HepG2 (cell line): Measurements from ENCODE around the gene FXYD6.

Experiments used
- CBX1 ChIP-seq: IDR thresholded peaks from one replicate; pipeline ENCODE4 v1.6.1; 2016; ENCODE audit warnings: antibody characterized with exemption, low read depth
- CTCF ChIP-seq: sonication (generic); formaldehyde crosslinking; IDR thresholded peaks from 2 replicates; pipeline ENCODE4 v1.5.0; 2020; ENCODE audit warnings: mild to moderate bottlenecking, missing genetic modification reagents, moderate library complexity
- DNMT3B ChIP-seq: conservative IDR thresholded peaks from 2 replicates; pipeline ENCODE4 v1.6.1; 2016; ENCODE audit warnings: missing biosample characterization, control low read depth
- EZH2 ChIP-seq: conservative IDR thresholded peaks from 2 replicates; pipeline ENCODE4 v1.6.1; 2012; ENCODE audit warnings: mild to moderate bottlenecking, low read depth, low read length, moderate library complexity
- FOXP1 ChIP-seq, 2 experiments: fragments of 450-650 bp in 1 of 2; IDR thresholded peaks; 2 replicates each; pipeline ENCODE4 v1.6.1; 2017 to 2018; ENCODE audit warnings: antibody characterized with exemption in 1 of 2
- HINFP ChIP-seq: sonication (generic); formaldehyde crosslinking; IDR thresholded peaks from 2 replicates; pipeline ENCODE4 v1.4.0; 2020; ENCODE audit warnings: low read depth, mild to moderate bottlenecking, missing genetic modification reagents
- HNRNPLL ChIP-seq: fragments of 200-400 bp; formaldehyde crosslinking; IDR thresholded peaks from 2 replicates; pipeline ENCODE4 v1.6.1; 2017; ENCODE audit warnings: mild to moderate bottlenecking, low read depth, low read length; ENCODE audit not compliant: poor library complexity, severe bottlenecking
- ZC3H4 ChIP-seq: sonication (generic); formaldehyde crosslinking; IDR thresholded peaks from 2 replicates; pipeline ENCODE4 v1.4.0; 2020; ENCODE audit warnings: missing genetic modification reagents, borderline replicate concordance
- ZNF234 ChIP-seq: sonication (generic); formaldehyde crosslinking; conservative IDR thresholded peaks from 2 replicates; pipeline ENCODE4 v1.5.1; 2020; ENCODE audit warnings: mild to moderate bottlenecking, missing genetic modification reagents
- ZNF333 ChIP-seq: sonication (generic); formaldehyde crosslinking; IDR thresholded peaks from 2 replicates; pipeline ENCODE4 v1.4.0; 2020; ENCODE audit warnings: mild to moderate bottlenecking, missing genetic modification reagents, borderline replicate concordance
- ZNF768 ChIP-seq: sonication (generic); formaldehyde crosslinking; IDR thresholded peaks from 2 replicates; pipeline ENCODE4 v1.4.0; 2020; ENCODE audit warnings: missing genetic modification reagents
- ZNF780A ChIP-seq: sonication (generic); formaldehyde crosslinking; IDR thresholded peaks from 2 replicates; pipeline ENCODE4 v1.8.0; 2022; ENCODE audit warnings: mild to moderate bottlenecking, missing genetic modification reagents, moderate library complexity
- ZZZ3 ChIP-seq: sonication (generic); formaldehyde crosslinking; IDR thresholded peaks from 2 replicates; pipeline ENCODE4 v1.4.0; 2020; ENCODE audit warnings: missing genetic modification reagents, mild to moderate bottlenecking, borderline replicate concordance

- TF ChIP-seq HINFP (CRISPR knock-in tag) (no peak), ZC3H4 (CRISPR knock-in tag) (no peak), FOXP1 (IDR thresholded peaks at IDR 0.05) (no peak), FOXP1 (CRISPR knock-in tag; IDR thresholded peaks at IDR 0.05) (no peak), ZNF780A (CRISPR knock-in tag) (no peak), ZZZ3 (CRISPR knock-in tag) (no peak), CTCF (CRISPR knock-in tag) (no peak), ZNF768 (no peak), ZNF333 (CRISPR knock-in tag) (no peak), ZNF234 (CRISPR knock-in tag) (no peak), EZH2 (no peak), CBX1 (no peak), HNRNPLL (no peak), DNMT3B (CRISPR knock-in tag) (no peak)
Measured at GRCh38 chr11:117925198-117925925, 48.9 kb upstream of the FXYD6 start.
